PC-3 (cell line): ENCODE results near the gene COQ8A. TPM values are rescaled to one million over a fixed set of nuclear protein-coding genes. Genes with fewer than 3 reads are reported as not detected.

Source experiments
- ATAC-seq: fragments of 200-7000 bp; cut with Tn5 transposase; 2 replicates; pipeline ENCODE4 v1.9.1; 2020; ENCODE audit warnings: mild to moderate bottlenecking, moderate library complexity
- BruUV-seq: library from RNA; stranded (reverse); fragments of 400-500 nt; replicated peaks from 2 replicates; lab custom pipeline; 2021; lab: Mats Ljungman, UMichigan
- CTCF ChIA-PET: fragments of 300-600 bp; sonication (Branson Sonifier 250); formaldehyde crosslinking; loops from one replicate; lab custom pipeline; 2022; ENCODE audit warnings: antibody characterized with exemption; lab: Charles Lee
- POLR2A ChIA-PET: fragments of 300-600 bp; sonication (Branson Sonifier 250); formaldehyde crosslinking; loops from one replicate; lab custom pipeline; 2022; ENCODE audit warnings: antibody characterized with exemption; ENCODE audit not compliant: unreplicated experiment; lab: Charles Lee
- DNase-seq: peaks from one replicate; pipeline ENCODE4 v3.0.0-alpha.2; 2015
- H2AFZ ChIP-seq: fragments of 300-600 bp; sonication (generic); 2 replicates; pipeline ENCODE4 v1.6.0; 2016; ENCODE audit warnings: antibody characterized with exemption, low read length
- H3F3A ChIP-seq: fragments of 300-600 bp; sonication (generic); one replicate; pipeline ENCODE4 v1.6.0; 2017; ENCODE audit warnings: antibody characterized with exemption, low read length, control low read depth, mild to moderate bottlenecking; ENCODE audit not compliant: unreplicated experiment
- H3K27ac ChIP-seq: fragments of 300-600 bp; sonication (generic); 2 replicates; pipeline ENCODE4 v1.5.1; 2016; ENCODE audit warnings: mild to moderate bottlenecking, low read length
- H3K27me3 ChIP-seq: fragments of 300-600 bp; sonication (generic); 2 replicates; pipeline ENCODE4 v1.6.1; 2016; ENCODE audit warnings: low read length, mixed read lengths
- H3K36me3 ChIP-seq: fragments of 300-600 bp; sonication (generic); 2 replicates; pipeline ENCODE4 v1.6.1; 2016; ENCODE audit warnings: low read depth, mixed run types, low read length, mixed read lengths
- H3K4me1 ChIP-seq: fragments of 300-600 bp; sonication (generic); 2 replicates; pipeline ENCODE4 v1.5.1; 2016; ENCODE audit warnings: low read length; ENCODE audit not compliant: insufficient read depth
- H3K4me2 ChIP-seq: fragments of 300-600 bp; sonication (generic); 2 replicates; pipeline ENCODE4 v1.6.0; 2016; ENCODE audit warnings: low read length
- H3K4me3 ChIP-seq: fragments of 300-600 bp; sonication (generic); 2 replicates; pipeline ENCODE4 v1.5.1; 2016; ENCODE audit warnings: mild to moderate bottlenecking, low read length, mixed read lengths
- H3K79me2 ChIP-seq: fragments of 300-600 bp; sonication (generic); 2 replicates; pipeline ENCODE4 v1.6.1; 2017; ENCODE audit warnings: low read length, mixed read lengths
- H3K9ac ChIP-seq: fragments of 300-600 bp; sonication (generic); 2 replicates; pipeline ENCODE4 v1.6.0; 2016; ENCODE audit warnings: mild to moderate bottlenecking, low read length
- H3K9me2 ChIP-seq: fragments of 300-600 bp; sonication (generic); replicated peaks from 2 replicates; pipeline ENCODE4 v1.6.1; 2016; ENCODE audit warnings: mixed run types, low read length, mixed read lengths
- H3K9me3 ChIP-seq: fragments of 300-600 bp; sonication (generic); 2 replicates; pipeline ENCODE4 v1.6.1; 2016; ENCODE audit warnings: low read length, mixed read lengths
- H4K20me1 ChIP-seq: fragments of 300-600 bp; sonication (generic); 2 replicates; pipeline ENCODE4 v1.6.1; 2016; ENCODE audit warnings: low read length, mixed read lengths
- CTCF ChIP-seq: fragments of 300-600 bp; sonication (generic); conservative IDR thresholded peaks from 2 replicates; pipeline ENCODE4 v1.5.1; 2017; ENCODE audit warnings: antibody characterized with exemption, low read depth, mild to moderate bottlenecking, low read length
- EZH2 ChIP-seq: fragments of 300-600 bp; sonication (generic); IDR thresholded peaks from one replicate; pipeline ENCODE4 v1.6.1; 2017; ENCODE audit warnings: antibody characterized with exemption, mild to moderate bottlenecking, low read length; ENCODE audit not compliant: unreplicated experiment
- EZH2phosphoT487 ChIP-seq: fragments of 300-600 bp; sonication (generic); IDR thresholded peaks from 2 replicates; pipeline ENCODE4 v1.6.1; 2018; ENCODE audit warnings: mild to moderate bottlenecking, antibody characterized with exemption, low read length, borderline replicate concordance
- intact Hi-C: fragments of 100-400 bp; cut with micrococcal nuclease; formaldehyde crosslinking; loops from 2 replicates; pipeline ENCODE4 v1.9.0; 2023
- total RNA-seq: library from RNA; depleted of rRNA; stranded (reverse); fragments of >200 nt; gene quantifications from 2 replicates; pipeline ENCODE4 v1.2.3, GENCODE V29; 2014

The COQ8A gene
- total RNA-seq, 1 experiment from 2014 or later = 67.0 TPM

- Histone ChIP-seq H3K27me3 (no peaks in the 10 kb centered on the region), H3F3A (no peaks in the 10 kb centered on the region), H3K4me1 (no peaks in the 10 kb centered on the region), H3K9me2 (no peaks in the 10 kb centered on the region), H4K20me1 (no peaks in the 10 kb centered on the region), H3K79me2 (peaks cover 47% of the 10 kb centered on the region), H3K27ac (no peak overlapping the region), H2AFZ (no peak overlapping the region), H3K9me3 (no peaks in the 10 kb centered on the region), H3K9ac (no peak overlapping the region), H3K4me2 (no peak overlapping the region), H3K4me3 (no peak overlapping the region), H3K36me3 (peaks cover 5% of the 10 kb centered on the region)
- ChIA-PET CTCF (no interaction called here), POLR2A (no interaction called here)
- intact Hi-C loops = no loop called here
- BruUV-seq = no TSS peak
- no peak for DNase-seq
- no peak for ATAC-seq
- TF ChIP-seq CTCF (no peak), EZH2phosphoT487 (no peak), EZH2 (no peak)
Observed at GRCh38 chr1:226958300-226958699, 18.2 kb downstream of the COQ8A start.

GRCh38 chr1:226960256-226960655 is 20.2 kb downstream of the COQ8A start:
- Histone ChIP-seq H3K27me3 (no peaks in the 10 kb centered on the region), H2AFZ (no peak overlapping the region), H3K79me2 (peaks cover 32% of the 10 kb centered on the region), H3K4me3 (no peak overlapping the region), H3K36me3 (peaks cover 5% of the 10 kb centered on the region), H3K9me2 (no peaks in the 10 kb centered on the region), H3K27ac (no peak overlapping the region), H3K4me1 (no peaks in the 10 kb centered on the region), H3K9me3 (no peaks in the 10 kb centered on the region), H3K4me2 (no peak overlapping the region), H3F3A (no peaks in the 10 kb centered on the region), H3K9ac (no peak overlapping the region), H4K20me1 (no peaks in the 10 kb centered on the region)
- DNase-seq = no peak
- ChIA-PET CTCF (no interaction called here), POLR2A (no interaction called here)
- BruUV-seq = no TSS peak
- TF ChIP-seq EZH2phosphoT487 = no peak
- no peak for TF ChIP-seq EZH2
- TF ChIP-seq CTCF = no peak
- intact Hi-C loops = no loop called here
- ATAC-seq = no peak

- Histone ChIP-seq H3K4me3 (no peak overlapping the region), H3K9me3 (no peaks in the 10 kb centered on the region), H3F3A (no peaks in the 10 kb centered on the region), H3K79me2 (peaks cover 32% of the 10 kb centered on the region), H3K27me3 (no peaks in the 10 kb centered on the region), H3K27ac (no peak overlapping the region), H3K36me3 (peaks cover 5% of the 10 kb centered on the region), H3K9me2 (no peaks in the 10 kb centered on the region), H3K4me1 (no peaks in the 10 kb centered on the region), H3K4me2 (no peak overlapping the region), H3K9ac (no peak overlapping the region), H4K20me1 (no peaks in the 10 kb centered on the region), H2AFZ (no peak overlapping the region)
- no TSS peak for BruUV-seq
- ChIA-PET POLR2A (no interaction called here), CTCF (no interaction called here)
- ATAC-seq (no peak), DNase-seq (no peak)
- intact Hi-C loops = no loop called here
- TF ChIP-seq EZH2phosphoT487 (no peak), EZH2 (no peak)
Observed at GRCh38 chr1:226960944-226961765, 21.1 kb downstream of the COQ8A start.
